DND-41 (cell line): ENCODE results near the gene MYOF.

Experiments
- ATAC-seq: fragments of 200-7000 bp; cut with Tn5 transposase; 3 replicates; pipeline ENCODE4 v1.9.1; 2021; ENCODE audit warnings: low read depth; ENCODE audit not compliant: insufficient read depth
- DNase-seq: peaks from one replicate; pipeline ENCODE4 v3.0.0-alpha.2; 2020
- H2AFZ ChIP-seq: 2 replicates; pipeline ENCODE4 v1.6.0; 2012; ENCODE audit warnings: low read depth, low read length
- H3K27ac ChIP-seq: 2 replicates; pipeline ENCODE4 v1.5.1; 2012; ENCODE audit warnings: low read length, inconsistent platforms
- H3K27me3 ChIP-seq: fragments of 200-600 bp; sonication (generic); 2 replicates; pipeline ENCODE4 v1.6.0; 2012; ENCODE audit warnings: low read length, mild to moderate bottlenecking, inconsistent platforms; ENCODE audit not compliant: insufficient read depth, poor library complexity
- H3K36me3 ChIP-seq: 2 replicates; pipeline ENCODE4 v1.5.1; 2012; ENCODE audit warnings: low read length, inconsistent platforms; ENCODE audit not compliant: insufficient read depth
- H3K4me1 ChIP-seq: 2 replicates; pipeline ENCODE4 v1.5.1; 2012; ENCODE audit warnings: mild to moderate bottlenecking, low read length; ENCODE audit not compliant: insufficient read depth
- H3K4me2 ChIP-seq: 2 replicates; pipeline ENCODE4 v1.6.0; 2012; ENCODE audit warnings: mild to moderate bottlenecking, moderate library complexity, low read length, inconsistent platforms; ENCODE audit not compliant: insufficient read depth
- H3K4me3 ChIP-seq, 2 experiments: fragments of 200-600 bp in 1 of 2; shearing (Covaris generic) in 1 of 2; 2 replicates each; pipeline ENCODE4 v1.5.1; 2012 to 2016; ENCODE audit warnings: inconsistent platforms in 2 of 2, low read length in 2 of 2, mild to moderate bottlenecking in 2 of 2, low read depth in 1 of 2, moderate library complexity in 1 of 2
- H3K79me2 ChIP-seq: 2 replicates; pipeline ENCODE4 v1.6.0; 2012; ENCODE audit warnings: low read length, inconsistent platforms; ENCODE audit not compliant: insufficient read depth
- H3K9ac ChIP-seq: 2 replicates; pipeline ENCODE4 v1.6.0; 2012; ENCODE audit warnings: low read depth, mild to moderate bottlenecking, inconsistent platforms, low read length, moderate library complexity
- H3K9me3 ChIP-seq: 2 replicates; pipeline ENCODE4 v1.5.1; 2012; ENCODE audit warnings: low read length, moderate library complexity, mild to moderate bottlenecking, inconsistent platforms; ENCODE audit not compliant: insufficient read depth, severe bottlenecking
- H4K20me1 ChIP-seq: 2 replicates; pipeline ENCODE4 v1.6.0; 2012; ENCODE audit warnings: low read length; ENCODE audit not compliant: insufficient read depth
- CTCF ChIP-seq: IDR thresholded peaks from 2 replicates; pipeline ENCODE4 v1.5.1; 2012; ENCODE audit warnings: borderline replicate concordance, low read length, moderate library complexity, mild to moderate bottlenecking; ENCODE audit not compliant: poor library complexity, severe bottlenecking; ENCODE audit errors: extremely low read depth
- EZH2 ChIP-seq: IDR thresholded peaks from 3 replicates; pipeline ENCODE4 v1.6.1; 2012; ENCODE audit warnings: borderline replicate concordance, low read depth, mild to moderate bottlenecking, moderate library complexity, low read length, inconsistent platforms; ENCODE audit not compliant: severe bottlenecking

The MYOF gene

GRCh38 chr10:93461109-93461806 lies 20.9 kb downstream of the MYOF start:
- Histone ChIP-seq H4K20me1 (no peaks in the 10 kb centered on the region), H3K4me1 (no peaks in the 10 kb centered on the region), H3K4me3 (no peak overlapping the region), H2AFZ (no peak overlapping the region), H3K79me2 (no peaks in the 10 kb centered on the region), H3K27ac (no peak overlapping the region), H3K9ac (no peak overlapping the region), H3K9me3 (no peaks in the 10 kb centered on the region), H3K27me3 (peaks cover 7% of the 10 kb centered on the region), H3K36me3 (no peaks in the 10 kb centered on the region), H3K4me2 (no peak overlapping the region)
- ATAC-seq (no peak), DNase-seq (no peak)
- TF ChIP-seq EZH2, result no peak
- TF ChIP-seq CTCF, result no peak

- Histone ChIP-seq H4K20me1 (no peaks in the 10 kb centered on the region), H3K27me3 (peaks cover 8% of the 10 kb centered on the region), H3K9me3 (no peaks in the 10 kb centered on the region), H3K9ac (no peak overlapping the region), H3K27ac (no peak overlapping the region), H3K79me2 (no peaks in the 10 kb centered on the region), H2AFZ (no peak overlapping the region), H3K4me3 (no peak overlapping the region), H3K4me2 (no peak overlapping the region), H3K4me1 (no peaks in the 10 kb centered on the region), H3K36me3 (no peaks in the 10 kb centered on the region)
- DNase-seq (no peak), ATAC-seq (no peak)
- no peak for TF ChIP-seq EZH2
- TF ChIP-seq CTCF, result no peak
These were observed 22.7 kb downstream of the MYOF start for GRCh38 chr10:93459466-93459865.

- Histone ChIP-seq H3K4me1 (no peaks in the 10 kb centered on the region), H3K9me3 (no peaks in the 10 kb centered on the region), H4K20me1 (no peaks in the 10 kb centered on the region), H2AFZ (no peak overlapping the region), H3K36me3 (no peaks in the 10 kb centered on the region), H3K9ac (no peak overlapping the region), H3K27ac (no peak overlapping the region), H3K4me2 (no peak overlapping the region), H3K4me3 (no peak overlapping the region), H3K79me2 (no peaks in the 10 kb centered on the region), H3K27me3 (peaks cover 8% of the 10 kb centered on the region)
- TF ChIP-seq CTCF (no peak), EZH2 (no peak)
- no peak for ATAC-seq
- no peak for DNase-seq
These were observed 23.3 kb downstream of the MYOF start for GRCh38 chr10:93458821-93459257.
